Activated T-cell treated with anti-CD3 and anti-CD28 coated beads, Interleukin-2, amount 50 U/mL, for 1 hour (primary cell): ENCODE results near the gene MTA1.
A peak's percentile ranks its signal among the peaks of the same experiment; 100 is the strongest.

Experiments used
- DNase-seq: peaks from one replicate; pipeline ENCODE4 v3.0.0-alpha.2; 2020

Gene MTA1

DNA sequence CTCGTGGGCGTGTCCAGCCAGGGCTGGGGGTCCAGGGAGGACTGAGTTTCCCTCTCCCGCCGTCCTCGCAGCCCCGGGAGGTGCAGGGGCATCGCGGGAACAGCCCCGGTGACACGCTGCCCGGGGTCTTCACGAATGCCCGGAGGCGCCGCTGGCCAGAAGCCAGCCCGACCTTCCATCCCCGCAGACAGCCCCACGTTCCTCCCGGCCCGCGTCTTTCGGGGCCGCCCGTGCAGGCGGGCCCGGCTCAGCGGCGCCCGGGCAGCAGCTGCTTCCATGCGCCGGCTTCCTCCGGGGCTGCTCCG lies 70.6 kb downstream of the MTA1 start:
- no peak for DNase-seq

DNA sequence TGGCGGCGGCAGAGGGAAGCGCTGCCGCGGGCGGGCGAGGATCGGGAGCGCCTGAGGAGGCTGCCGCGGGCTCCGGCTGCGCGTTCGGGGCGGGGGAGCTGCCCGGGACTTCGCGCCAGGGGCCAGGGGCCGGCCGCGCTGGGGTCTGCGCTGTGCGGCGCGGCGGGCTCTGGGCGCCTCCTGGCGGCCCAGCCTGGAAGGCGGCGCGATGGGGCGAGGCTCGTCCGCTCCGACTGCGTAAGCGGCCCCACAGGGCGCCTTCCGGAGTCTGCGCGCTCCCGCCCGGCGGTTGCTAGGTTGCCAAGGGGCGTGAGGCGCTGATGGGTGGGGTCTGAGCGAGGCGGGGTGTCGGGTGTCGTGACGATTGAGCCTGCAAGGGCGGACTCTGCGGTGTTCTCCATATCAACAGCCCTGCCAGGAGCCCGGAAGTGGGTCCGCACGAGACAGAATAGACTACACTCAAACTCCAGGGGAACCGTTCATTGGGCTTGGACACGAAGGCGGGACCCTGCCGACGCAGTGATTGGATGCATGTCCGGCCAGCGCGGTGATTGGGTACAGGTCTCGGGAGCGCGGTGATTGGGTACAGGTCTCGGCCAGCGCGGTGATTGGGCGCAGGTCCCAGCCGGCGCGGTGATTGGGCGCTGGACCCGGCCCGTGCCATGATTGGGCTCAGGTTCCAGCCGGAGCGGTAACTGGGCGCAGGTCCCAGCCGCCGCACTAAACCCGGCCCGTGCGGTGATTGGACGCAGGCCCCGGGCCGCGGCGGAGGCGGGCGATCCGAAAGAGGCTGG lies 71.1 kb downstream of the MTA1 start, which contains the start of gene TEDC1:
TEDC1 (plus strand) TSS at position 675 of the 794 bp plus-strand sequence. CDS start 130 bp downstream, outside the sequence.
- peak; percentile 98 for DNase-seq

DNA sequence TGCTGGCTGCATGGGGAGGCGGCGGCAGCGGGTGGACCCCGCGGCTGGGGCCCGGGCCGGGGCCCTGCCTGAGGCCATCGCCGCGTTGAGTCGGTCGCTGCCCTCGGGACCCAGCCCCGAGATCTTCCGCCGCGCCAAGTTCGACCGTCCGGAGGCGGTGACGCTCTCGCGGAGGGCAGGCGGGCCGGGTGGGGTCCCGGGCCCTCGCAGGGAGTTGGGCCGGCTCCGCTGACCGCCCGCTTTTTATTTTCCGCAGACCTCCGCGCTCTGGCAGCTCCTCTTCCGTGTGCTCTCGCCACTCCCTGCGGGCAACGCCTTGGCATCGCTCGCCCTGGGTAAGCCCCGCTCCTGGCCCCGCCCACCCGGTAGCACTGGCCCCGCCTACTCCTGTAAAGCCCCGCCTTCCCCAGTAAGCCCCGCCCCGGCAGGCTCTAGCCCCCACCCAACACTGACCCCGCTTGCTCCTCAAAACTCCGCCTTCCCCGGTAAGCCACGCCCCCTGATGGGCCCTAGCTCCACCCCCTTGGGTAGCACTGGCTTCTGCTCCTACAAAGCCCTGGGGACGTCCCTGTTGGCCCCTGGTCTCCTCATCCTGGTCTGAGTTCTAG lies 71.8 kb downstream of the MTA1 start:
- peak; percentile 90 for DNase-seq

DNA sequence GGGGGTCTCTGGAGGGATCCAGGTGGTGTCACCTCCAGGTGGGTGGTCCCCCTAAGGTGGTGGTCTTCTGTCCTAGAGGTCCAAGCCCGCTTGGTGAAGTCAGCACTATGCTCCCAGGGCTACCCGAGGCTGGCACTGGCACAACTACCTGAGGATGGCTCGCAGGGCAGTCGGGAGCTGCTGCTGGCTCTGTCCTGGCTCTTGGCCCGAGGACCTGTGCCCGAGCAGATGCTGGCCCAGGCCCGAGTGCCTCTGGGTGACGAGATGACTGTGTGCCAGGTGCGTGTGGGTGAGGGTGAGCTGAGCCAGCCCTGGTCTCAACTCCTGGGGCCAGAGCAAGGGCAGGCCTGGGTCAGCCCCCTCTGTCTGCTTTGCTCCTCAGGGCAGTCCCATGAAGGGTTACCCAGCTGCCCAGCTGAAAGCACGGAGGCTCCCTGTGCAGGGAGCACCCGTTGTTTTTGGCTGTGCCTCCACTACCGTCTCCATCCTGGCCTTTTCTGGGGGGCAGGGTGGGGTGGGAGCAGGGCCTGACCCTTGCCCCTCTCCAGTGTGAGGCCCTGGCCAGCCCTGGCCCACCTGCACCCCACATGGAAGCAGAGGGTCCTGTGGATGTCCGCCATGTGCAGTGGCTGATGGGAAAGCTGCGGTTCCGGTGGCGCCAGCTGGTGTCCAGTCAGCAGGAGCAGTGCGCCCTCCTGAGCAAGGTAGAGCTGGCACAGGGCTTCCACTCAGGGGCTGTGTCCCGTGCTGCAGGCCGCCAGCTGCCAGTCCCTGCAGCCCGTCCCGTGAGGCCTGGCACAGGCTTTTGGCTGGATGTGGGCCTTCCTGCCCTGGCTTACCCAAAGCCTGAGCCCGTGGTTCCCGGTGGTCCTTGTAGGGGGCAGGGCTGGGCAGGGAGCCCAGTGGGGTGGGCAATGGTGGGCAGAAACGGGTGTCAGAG lies 72.7 kb downstream of the MTA1 start:
- DNase-seq, result no peak

DNA sequence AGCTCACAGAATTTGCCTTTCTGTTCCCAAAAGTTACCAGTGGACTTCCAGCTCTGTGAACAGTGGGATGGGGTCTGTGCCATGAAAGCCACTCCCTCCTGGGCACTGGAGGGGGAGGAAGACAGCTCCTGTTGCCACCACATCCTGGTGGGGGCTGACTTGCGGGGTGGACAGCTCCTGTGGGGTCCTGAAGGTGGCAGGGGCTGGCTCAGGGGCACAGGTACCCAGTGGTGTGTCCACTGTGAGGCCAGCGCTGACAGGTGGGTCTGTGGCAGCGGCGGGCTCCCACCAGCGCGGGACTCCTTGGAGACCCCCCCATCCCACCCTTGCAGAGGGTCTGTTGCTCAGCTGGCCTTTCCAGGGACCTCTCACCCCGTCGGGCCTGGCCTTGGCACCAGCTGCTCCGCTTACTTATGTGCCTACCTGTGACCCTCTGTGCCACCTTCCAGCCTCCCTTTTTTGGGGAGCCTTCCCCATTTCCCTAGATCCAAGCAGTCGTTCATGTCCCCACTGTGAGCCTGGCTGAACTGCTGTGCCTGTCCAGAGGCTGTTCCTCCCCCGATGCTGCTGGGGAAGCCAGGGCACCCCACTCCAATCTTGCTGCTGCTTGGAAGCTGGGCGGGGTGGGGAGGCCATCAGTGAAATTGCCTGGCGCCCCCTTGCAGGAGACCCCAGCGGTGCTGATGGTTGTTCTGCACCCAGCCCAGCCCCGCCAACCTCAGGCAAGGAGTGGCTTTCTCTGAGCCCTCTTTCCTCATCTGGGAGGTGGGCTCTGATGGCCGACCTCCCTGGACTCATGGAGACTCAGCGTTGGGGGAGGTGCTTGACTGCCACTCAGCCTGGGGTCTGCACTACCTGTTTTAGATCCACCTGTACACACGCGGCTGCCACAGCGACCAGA lies 73.6 kb downstream of the MTA1 start:
- peak; percentile 24 for DNase-seq

DNA sequence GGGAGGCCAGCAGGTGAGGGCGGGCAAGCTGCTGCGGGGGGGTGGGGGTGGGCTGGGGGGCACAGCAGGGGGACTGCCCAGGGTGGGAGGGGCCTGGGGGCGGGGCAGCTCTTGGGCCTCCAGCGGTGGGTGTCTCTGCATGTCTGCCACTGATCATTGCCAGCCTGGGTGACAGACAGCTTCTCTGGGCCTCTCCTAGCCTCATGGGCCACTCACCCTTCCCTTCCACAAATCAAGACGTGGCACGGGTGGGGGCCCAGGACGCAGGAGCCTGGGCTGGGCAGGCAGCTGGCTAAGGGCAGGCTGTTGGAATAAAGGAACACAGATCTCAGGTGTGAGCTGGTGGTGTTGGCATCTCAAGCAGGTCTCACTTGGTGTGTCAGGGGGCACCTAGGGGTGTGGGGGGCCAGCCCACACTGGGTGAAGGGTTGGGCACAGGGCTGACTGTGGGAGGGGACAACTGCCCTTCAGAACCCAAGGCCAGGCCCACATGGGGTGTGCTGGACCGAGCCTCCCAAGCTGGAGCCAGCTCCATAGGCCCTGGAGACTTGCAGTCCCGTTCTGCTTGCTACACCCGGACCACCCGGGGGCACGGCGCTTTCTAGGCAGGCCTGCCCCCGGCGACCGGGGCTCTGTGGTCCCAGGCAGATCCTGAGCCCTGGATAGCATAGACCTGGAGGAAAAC lies 74.4 kb downstream of the MTA1 start:
- DNase-seq, result peak; percentile 17

DNA sequence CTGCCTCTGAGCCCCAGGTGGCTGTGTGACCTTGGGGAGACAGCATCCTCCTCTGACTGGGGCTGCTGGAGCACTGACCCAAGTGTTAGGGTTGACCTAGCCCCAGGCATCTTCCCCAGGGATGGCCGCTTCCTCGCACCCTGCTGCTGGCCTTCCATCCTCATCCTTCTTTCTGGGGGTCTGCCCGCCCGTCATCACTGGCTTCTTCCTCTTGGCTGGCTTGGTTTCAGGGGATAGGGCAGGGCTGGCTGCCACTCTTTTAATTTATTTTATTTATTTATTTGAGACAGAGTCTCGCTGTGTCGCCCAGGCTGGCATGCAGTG lies 74.9 kb downstream of the MTA1 start:
- DNase-seq, result peak; percentile 8

DNA sequence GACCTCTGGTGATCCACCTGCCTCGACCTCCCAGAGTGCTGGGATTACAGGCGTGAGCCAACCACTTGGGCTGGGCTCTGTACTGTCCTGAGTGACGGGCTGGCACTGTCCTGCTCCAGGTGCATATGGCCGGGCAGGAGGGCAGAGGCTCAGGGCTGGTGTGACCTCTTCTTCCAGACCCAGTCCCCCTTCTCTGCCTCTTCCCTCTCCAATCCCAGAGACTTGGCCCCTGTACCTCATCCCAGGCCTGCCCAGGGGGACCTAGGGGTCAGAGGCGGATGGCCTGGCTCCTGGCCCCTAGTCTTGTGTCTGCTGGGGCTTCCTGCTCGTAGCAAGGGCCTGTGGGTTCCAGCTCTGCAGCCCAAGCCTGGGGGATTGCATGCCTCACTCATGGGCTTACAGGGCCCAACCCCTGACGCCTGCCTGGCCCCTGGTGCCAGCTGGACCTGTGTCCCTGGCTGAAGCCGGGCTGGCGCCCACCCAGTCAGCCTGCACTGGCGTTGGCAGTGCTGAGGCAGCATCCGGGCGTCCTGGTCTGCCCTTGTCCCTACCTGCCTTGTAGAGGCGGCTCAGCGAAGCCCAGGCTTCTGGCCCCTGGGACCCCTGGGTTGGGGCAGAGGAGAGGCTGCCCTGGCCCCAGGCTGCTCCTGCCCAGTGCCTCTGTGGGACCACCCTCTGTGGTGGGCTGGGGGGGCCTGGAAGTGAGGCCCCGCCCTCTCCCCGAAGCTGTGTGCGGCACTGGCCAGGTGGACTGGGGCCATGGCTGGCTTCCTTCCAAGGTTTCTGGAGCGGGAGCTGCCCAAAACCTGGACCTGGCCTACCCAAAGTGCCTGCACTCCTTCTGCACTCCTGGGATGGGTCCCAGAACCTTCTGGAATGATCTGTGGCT lies 75.7 kb downstream of the MTA1 start:
- peak; percentile 17 for DNase-seq

DNA sequence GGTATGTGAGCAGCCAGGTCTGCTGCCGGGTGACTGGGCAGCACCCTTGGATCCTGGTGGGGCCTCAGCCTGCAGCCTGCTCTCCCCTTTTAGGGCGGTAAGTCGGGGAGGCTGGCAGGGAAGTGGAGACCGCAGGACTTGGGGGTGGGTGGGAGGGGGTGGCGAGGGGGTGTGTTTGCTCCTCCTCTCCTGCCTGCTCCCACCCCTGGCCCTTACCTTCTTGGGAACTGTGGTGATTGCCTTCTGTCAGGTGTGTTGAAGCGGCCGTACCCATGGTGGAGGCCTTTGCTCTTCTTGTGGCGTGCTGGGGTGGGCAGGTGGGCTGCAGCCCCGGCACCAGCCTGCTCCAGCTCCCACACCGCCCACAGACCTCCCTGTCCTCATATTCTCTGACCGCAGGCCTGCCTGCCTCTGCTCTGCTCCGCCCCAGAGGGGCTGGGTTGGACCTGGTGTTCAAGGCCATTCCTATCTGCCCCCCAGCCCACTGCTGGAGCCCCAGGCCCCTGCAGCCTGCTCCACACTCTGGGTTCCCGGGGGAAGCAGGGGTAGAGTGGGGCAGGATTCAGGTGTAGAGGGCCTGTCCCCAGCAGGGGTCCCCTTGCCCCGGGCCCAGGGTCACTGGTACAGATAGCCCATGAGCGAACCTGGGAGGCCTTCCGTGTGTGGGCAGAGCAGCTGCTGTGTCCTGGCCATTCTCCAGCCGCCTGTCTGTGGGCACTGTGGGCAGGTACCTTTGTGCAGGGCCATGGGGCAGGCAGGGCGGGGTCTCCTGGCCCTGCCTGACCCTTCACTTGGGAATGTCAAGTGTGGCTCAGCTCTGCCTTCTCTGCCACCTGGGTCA lies 76.6 kb downstream of the MTA1 start:
- peak; percentile 19 for DNase-seq

DNA sequence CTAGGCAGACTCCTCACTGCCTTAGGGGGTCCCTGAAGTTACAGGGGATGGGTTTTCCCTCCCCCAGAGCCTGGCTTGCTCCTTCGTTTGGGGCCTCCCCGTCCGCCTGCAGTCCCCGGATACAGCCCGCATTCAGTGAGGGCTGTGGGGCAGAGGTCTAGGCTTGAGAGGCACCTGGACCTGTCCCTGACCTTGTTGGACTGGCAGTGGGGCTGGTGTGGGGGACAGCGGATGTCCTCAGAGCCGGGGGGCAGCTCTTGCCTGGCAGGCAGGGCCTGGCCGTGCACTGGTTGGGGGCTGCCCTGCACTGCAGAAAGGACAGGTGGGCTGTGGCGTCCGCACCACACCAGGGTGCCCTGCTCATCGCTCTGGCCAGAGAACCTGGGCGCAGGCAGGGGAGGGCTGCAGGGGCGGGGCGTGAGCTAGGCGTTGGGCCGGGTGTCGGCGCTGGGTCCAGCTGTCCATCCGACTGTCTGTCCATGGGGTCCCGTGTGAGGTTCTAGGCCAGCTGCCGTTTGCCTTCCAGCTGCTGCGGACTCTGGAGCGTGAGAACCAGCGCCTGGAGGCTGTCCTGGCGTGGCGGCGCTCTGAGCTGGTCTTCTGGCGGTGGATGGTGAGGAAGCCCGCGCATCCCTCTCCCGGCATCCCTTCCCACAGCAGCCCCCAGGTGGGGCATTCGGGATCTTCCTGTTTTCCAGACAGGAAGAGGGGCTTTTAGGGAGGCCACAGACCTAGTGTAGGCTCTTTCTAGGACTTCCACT lies 77.4 kb downstream of the MTA1 start:
- peak; percentile 21 for DNase-seq

DNA sequence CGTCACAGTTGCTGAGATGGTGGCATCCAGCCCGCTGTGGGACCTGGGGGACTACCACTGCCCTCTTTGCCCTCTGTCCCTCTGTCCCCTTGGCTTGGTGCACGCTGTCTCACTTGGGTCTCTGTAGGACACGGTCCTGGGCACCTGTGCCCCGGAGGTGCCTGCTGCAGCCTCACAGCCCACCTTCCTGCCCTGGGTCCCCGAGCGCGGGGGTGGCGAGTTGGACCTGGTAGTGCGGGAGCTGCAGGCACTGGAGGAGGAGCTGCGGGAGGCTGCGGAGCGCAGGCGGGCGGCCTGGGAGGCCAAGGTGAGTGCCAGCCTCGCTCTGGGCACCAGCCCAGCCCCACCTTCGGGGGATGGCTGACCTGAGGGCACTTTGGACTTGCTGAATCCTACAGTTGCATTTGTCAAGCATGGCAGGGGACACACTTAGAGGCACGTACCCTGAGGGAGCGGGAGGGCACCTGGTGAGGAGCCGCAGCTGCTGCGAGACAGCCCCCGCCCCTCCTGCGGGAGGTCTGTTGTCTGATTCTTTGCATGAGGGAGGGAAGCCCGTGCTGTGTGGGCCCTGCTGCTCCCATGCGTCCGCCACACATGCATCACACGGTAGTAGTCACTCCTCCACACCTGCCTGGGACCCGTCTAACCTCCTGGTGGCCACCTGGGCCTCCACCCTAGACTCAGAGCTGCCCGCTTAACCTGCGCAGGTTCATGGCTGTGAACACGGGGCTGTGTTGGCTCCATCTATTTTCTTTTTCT lies 78.2 kb downstream of the MTA1 start:
- DNase-seq, result no peak

DNA sequence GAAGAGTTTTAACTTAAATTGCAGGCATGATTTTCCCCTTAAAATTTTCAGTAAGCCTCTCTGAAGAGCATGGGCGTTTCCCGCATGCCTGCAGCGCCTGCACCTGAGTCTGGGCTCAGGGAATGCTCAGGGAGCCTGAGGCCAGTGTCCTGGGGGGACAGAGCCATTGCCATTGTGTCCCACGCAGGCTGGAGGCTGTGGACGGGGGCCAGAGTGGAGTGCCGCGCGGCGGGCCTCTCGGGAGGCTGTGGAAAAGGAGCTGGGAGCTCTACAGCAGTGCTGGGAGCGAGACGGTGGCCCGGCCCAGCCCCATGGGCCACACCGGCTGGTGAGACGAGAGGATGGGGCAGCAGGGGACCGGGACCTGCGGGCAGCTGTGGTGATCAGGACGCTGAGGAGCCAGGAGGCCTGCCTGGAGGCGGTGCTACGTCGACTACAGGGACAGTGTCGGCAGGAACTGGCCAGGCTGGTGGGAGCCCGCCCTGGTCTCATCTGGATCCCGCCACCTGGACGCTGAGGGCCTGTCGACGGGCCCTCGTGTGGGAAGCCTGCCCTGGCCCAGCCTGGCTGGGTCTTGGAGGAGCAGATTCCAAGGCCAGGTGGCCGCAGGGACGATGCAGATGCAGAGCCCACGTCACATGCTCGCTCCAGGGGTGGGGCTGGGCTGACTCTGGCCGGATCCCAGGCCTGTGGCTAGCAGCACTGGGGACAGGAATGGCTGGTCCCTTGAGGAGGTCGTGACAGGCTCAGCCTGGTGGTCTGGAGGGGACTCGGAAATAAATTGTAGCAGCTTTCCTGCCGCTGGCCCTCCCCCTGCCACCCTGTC lies 79.0 kb downstream of the MTA1 start:
- peak; percentile 17 for DNase-seq

DNA sequence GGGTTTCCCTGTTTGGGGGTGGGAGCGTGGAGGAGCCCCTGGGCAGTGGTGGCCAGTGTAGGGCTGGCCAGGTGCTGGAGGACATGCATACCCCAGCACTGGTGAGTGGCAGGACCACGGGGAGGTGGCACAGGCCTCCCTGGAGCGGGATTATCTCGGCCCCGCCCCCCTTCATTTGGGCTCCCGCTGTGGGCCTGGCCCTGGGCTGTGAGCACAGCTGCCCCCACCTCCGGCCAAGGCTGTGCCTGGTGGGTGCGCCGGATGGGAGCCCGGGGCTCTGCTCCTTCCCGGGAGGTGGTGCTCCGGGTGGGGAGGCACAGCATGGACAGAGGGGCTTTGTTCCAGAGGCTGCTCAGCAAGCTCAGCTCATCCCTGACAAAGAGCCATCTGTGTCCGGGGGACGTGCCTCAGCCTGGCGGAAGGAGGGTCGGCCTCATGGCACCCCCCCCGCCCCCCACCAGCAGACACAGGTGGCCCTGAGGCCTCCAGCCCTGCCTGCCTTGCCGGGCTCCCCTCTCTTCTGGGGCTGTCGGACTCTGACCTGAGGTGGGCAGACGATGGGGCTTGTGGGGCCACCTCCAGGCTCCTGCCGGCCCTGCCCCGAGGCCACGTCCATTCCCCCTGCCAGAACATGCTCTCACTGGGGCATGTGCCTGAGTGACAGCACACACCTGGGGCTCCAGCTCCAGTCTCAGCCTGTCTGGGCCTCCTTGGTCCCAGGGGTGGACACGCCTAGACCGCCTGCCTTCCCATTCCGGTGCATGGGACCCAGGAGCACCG lies 79.8 kb downstream of the MTA1 start:
- peak; percentile 22 for DNase-seq

DNA sequence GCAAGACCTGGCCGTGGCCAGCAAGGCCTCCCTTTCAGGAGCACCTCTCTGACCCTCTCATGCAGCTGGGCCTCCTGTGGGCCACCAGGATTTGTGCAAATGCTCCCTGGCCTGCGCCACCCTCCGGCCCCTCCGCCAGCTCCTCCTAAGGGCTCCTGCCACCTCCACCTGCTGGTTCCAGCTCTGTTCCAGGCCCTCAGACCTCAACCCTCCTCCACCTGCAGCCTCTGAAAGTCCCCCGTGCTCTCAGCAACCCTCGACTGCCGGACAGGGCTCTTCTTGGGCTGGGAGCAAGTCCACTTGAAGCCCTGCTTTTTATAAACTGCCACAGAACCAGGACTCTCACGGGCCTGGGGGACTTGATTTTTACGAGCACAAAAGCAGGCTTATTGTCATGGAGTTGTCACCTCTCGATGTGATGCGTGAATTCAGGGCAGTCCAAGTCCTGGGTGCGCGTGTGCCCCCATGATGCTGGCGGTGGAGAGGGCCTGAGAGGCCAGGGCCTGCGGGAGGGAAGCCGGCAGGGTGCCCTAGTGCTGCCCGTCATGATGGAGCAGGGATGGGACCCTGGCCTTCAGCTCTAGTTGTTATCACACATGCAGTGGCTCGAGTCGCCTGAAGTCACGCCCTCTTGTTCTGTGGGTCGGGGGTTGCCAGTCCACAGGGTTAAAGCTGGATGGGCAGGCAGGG lies 80.6 kb downstream of the MTA1 start:
- DNase-seq, result peak; percentile 22

DNA sequence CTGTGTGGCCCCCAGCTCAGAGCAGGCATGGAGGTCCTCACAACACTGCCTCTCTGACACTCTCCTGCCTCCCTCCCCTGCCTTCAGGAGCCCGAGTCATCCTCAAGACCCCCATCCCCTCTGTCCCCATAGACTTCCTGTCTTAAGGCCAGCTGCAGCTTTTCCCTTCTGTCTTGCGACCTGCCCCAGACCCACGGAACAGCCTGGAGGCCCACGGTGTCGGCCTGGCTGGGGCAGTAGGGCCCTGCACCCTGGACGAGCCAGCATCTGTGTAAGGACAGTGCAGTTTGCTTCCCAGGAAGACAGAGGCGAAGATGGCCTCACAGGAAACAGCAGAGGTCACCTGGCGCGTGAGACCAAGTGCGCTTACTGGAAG lies 81.1 kb downstream of the MTA1 start:
- no peak for DNase-seq
